MM.1S (cell line): ENCODE measurements around the gene ADAMTSL2.

Source experiments
- CTCF ChIP-seq: fragments of 300-600 bp; sonication (generic); IDR thresholded peaks from 2 replicates; pipeline ENCODE4 v1.5.1; 2016; ENCODE audit warnings: antibody characterized with exemption, low read length, mixed read lengths
- EZH2 ChIP-seq: fragments of 300-600 bp; sonication (generic); optimal IDR thresholded peaks from 2 replicates; pipeline ENCODE3; 2017; ENCODE audit warnings: low read depth, mild to moderate bottlenecking, antibody characterized with exemption, low read length, mixed read lengths
- EZH2phosphoT487 ChIP-seq: fragments of 300-600 bp; sonication (generic); IDR thresholded peaks from 2 replicates; pipeline ENCODE4 v1.6.1; 2018; ENCODE audit warnings: antibody characterized with exemption, low read length

GRCh38 chr9:133493845-133494540 is 40.5 kb upstream of the ADAMTSL2 start:
- TF ChIP-seq CTCF (no peak), EZH2phosphoT487 (no peak), EZH2 (no peak)
